K562 (cell line): ENCODE measurements around the gene SHANK2. TPM values are rescaled to one million over a fixed set of nuclear protein-coding genes. Genes with fewer than 3 reads are reported as not detected.

Source experiments
- ATF6 ChIP-seq: sonication (generic); formaldehyde crosslinking; IDR thresholded peaks from 2 replicates; pipeline ENCODE4 v1.4.0; 2020; ENCODE audit warnings: mild to moderate bottlenecking, missing genetic modification reagents
- DACH1 ChIP-seq: fragments of 450-650 bp; IDR thresholded peaks from 2 replicates; pipeline ENCODE4 v1.6.1; 2018; ENCODE audit not compliant: partially characterized antibody
- SMC3 ChIP-seq: conservative IDR thresholded peaks from 2 replicates; pipeline ENCODE4 v1.6.1; 2011; ENCODE audit warnings: low read depth, low read length, improper control_type of control experiment; ENCODE audit not compliant: insufficient read depth
- polyA plus RNA-seq, 8 experiments: library from polyadenylated mRNA; depleted of rRNA in 4 of 8; stranded (reverse) in 5 of 8; unstranded in 3 of 8; fragments of >200 nt; fragmentation: Nextera tagmentation in 2 of 8; fragmentation: Illumina TruSeq in 1 of 8; extraction: Ambion mirVana in 2 of 8; extraction: Trizol in 1 of 8; gene quantifications; 2 replicates each; pipeline versions ENCODE4 v1.2.1 to v1.2.3, GENCODE V29; 2011 to 2014; ENCODE audit warnings: inconsistent platforms in 1 of 8, missing spikeins in 1 of 8
- total RNA-seq, 7 experiments: library from RNA; depleted of rRNA in 6 of 7; stranded (reverse); fragments of >200 nt in 6 of 7; fragmentation: Illumina TruSeq in 2 of 7; extraction: Trizol in 2 of 7; gene quantifications; 2 replicates each; pipeline versions ENCODE4 v1.2.1 to v1.2.3, GENCODE V29; 2011 to 2021; ENCODE audit warnings: low replicate concordance in 1 of 7
- TF ChIP-seq, protein P1 (sequence below): fragments of 250-450 bp; sonication (Bioruptor Pico); IDR thresholded peaks from 2 replicates; pipeline ENCODE4 v1.5.0; 2021; ENCODE audit warnings: mild to moderate bottlenecking, moderate library complexity
- TF ChIP-seq, protein P2 (sequence below): sonication (generic); formaldehyde crosslinking; IDR thresholded peaks from 2 replicates; pipeline ENCODE4 v1.8.0; 2023; ENCODE audit warnings: mild to moderate bottlenecking, missing genetic modification reagents

SHANK2 gene
- total and polyA plus RNA-seq, 9 of the 15 experiments (the other 6 are each of a cell fraction or from before 2014, with no cell fraction given) = 0.04 to 0.07 TPM; not detected in 7

DNA sequence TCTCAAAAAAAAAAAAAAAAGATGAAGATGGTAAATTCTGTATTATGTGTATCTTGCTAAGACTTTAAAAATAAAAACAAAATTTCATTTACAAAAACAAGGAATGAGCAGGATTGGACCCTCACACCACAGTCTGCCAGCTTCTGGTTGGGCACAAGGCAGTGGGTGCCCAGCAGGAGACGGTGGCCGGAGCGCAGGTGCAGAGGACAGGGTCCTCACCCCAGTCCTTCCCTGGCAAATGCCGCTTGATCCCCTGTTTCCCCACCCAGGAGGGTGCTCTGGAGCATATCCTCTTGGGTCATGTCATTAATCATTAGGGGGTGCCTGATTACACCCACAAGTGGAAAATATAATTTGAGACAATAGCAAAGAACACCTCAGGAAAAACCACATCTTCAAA is 31.2 kb downstream of the SHANK2 start (continued):
- TF ChIP-seq ATF6 (CRISPR knock-in tag) (no peak), DACH1 (no peak), SMC3 (no peak)
- TF ChIP-seq, protein P1, sequence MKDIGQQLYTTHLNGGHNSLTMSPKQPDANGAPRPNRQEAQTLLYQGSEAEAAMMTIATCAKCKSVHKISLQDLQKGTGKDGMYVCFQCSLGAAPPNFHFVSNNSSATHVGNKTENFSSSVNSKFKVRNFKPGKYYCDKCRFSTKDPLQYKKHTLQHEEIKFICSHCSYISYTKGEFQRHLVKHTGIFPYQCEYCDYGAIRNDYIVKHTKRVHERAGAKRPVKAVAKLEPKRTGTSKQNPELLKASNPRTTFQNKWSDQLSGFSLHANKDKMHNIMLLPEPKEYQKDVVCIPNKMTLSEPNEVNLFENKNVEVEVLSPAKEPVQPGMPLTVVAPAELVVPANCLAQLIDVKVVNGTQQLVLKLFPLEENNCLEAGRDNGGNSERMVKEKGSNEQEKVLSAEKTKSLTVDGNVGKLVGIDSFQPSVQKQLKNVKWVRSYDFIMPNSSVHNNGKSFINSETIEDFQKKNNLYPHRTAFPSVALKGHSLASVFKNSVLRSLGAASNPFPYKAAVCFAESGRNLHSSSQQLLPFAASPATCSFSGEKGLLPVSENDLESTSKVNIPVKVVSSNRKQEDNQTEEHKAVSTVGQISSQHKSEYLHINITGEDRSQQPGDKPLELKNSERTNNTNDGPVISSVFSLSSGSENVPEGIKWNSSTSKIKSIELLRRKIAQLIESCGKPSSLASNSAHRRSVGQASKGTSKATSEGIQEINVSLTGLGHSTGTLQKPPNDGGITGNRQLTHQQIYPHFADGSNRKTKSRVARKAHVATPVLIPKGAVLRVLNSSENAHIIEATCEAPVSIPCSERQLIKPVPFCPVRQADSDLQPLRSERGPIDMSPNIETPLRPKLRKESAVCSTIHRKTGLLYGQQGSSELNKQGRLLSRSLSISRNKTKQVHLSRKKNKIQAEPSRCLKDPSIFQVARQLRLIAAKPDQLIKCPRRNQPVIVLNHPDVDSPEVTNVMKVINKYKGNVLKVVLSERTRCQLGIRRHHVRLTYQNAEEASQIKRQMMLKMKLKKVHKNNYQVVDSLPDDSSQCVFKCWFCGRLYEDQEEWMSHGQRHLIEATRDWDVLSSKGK (CRISPR knock-in tag) = no peak
- TF ChIP-seq, protein P2, sequence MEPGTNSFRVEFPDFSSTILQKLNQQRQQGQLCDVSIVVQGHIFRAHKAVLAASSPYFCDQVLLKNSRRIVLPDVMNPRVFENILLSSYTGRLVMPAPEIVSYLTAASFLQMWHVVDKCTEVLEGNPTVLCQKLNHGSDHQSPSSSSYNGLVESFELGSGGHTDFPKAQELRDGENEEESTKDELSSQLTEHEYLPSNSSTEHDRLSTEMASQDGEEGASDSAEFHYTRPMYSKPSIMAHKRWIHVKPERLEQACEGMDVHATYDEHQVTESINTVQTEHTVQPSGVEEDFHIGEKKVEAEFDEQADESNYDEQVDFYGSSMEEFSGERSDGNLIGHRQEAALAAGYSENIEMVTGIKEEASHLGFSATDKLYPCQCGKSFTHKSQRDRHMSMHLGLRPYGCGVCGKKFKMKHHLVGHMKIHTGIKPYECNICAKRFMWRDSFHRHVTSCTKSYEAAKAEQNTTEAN (CRISPR knock-in tag) = no peak
